Stimulated activated CD4-positive, alpha-beta T cell treated with anti-CD3 and anti-CD28 coated beads, Interleukin-1b, Interleukin-23, amount 100 ng/mL, for 48 hours (primary cell): ENCODE measurements around the gene PPP1R13B.

Experiments
- DNase-seq: peaks from one replicate; pipeline ENCODE4 v3.0.0-alpha.2; 2020

Gene PPP1R13B

DNA sequence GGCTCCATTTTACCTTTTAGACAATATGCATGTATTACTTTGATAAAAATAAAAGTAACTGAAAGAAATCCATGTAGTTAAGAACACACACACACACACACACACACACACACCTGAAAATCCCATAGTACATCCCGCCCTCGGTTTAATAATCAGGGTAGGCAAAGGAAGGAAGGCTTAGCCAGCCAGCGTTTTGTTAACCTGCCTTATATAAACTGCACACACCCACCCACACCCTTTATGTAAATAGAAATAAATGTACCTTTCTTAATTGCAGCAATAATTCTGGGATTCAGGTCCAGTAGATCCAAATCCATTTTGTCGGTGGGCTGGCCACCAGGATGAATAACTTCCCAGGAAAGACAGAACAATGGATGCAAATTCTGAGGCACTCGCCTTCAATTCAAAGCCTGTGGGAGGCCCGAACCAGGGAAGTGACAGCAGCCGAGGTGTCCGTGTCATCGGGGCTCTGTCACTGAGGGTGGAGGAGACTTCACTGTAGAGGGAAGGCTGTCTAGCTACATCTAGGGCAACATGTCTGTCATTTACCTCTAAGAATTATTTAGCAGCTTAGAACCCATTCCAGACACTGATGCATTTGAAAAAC, 136.5 kb downstream of the PPP1R13B start:
- DNase-seq = no peak

DNA sequence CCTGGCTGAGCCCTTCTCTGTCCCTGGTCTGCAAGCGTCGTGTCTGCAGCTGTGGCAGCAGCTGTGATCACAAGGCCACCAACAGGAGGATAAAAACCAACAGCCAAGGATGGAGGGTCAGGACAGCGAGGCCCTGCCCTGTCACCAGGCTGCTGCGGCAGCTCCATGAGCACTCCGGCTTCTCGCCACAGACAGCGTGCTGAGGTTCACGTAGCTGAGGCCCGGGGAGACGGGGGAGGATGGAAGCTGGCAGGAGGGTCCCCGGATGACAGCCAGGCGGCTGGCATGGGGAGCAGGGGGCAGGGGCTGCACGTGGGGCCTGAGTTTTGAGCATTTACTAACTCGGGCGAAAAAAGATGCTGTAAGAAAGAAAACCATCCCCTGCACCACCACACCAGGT, 137.6 kb downstream of the PPP1R13B start:
- DNase-seq = no peak

DNA sequence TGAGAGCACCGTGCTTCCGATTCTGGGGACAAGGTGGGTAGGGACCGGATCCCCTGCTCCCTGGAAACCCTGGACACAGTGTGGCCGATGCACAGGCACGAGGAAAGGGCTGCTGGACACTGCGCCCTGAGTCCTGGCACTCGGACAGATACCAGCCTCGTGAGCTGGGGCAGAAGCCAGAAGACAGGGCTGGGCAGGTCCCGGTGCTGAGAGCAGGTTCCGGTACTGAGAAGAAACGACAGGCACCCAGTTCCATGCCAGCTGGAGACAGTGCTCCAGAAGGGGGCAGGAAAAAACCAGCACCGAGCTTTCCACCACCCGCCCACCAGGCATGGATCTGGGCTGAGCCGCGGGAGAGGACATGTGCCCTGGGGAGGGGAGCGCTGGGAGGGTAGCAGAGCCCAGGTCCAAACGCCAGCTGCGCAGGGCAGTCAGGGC, 138.6 kb downstream of the PPP1R13B start:
- DNase-seq = no peak

DNA sequence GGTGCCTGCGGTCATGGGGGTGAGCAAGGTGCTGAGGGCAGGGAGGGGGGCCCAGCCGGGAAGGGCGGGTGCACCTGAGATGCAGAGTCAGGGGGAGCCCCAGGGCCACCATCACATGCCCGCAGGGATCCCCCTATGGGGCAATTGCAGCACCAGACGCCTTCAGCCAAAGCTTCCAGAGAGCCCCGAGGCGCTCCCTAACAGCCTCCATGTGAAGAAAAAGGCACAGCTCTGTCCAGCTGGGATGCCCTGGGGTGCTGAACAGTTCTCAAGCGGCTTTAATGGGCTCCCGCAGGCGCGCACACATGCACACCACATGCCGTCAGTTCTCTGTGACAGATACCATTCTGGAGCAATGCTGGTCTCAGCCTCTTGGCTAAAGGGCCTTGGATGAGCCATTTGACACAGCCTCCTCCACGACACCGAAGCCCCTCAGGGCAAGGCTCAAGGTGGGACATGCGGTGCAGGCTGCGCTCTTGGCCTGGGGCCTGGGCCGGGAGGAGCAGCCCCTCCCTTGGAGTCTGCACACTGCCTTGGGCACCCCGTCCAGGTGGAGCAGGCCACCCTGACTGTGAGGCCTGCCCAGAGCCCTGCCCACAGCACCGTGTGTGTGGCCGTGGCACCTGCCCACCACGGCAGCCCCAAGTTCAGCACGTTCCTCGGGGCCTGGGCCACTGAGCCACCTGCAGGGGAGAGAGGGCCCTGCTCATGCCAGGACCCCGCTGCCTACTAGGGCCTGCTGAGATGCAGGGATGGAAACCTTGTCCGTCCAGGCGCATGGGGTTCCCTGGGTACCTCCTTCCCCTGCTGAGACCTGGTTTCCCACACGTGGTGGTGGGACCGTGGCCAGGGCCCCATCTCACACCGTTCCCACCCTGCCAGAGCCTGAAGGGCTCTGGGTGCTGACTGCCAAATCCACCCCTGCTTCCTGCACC, 139.8 kb downstream of the PPP1R13B start:
- DNase-seq = no peak

DNA sequence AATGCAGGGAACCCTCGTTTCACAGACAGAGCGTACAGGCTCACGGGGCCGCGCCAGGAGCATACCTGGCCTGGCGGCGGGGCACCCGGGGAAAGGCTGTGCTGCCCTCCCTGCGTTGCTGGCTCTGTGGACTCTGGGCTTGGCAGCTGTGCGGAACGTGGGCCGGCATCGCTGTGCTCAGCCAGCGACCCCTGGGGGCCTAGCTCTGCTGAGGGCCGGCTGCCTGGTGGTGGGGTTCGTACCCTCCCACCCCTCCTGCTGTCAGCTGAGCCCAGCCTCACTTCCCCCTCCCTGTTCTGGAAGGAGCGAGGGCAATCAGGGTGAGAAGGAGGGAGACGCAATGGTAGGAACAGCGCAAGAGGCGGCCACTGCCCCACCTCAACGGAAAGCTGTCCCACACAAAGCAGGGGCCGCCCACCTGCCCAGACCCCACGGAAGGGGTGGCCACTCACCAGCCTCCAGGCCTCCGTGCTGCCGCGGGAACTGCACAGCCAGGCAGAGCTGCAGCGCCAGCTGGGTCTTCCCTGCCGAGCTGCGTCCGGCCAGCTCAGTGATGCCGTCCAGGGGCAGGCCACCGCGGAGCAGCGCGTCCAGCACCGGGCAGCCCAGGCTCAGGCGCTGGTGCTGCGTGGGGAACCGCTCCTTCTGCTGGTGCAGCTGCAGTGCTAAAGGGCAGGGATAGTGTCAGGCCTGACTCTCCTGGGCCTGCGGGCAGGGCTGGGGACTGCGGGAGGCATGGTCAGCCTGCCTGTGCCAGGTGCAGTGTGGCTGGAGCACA, 140.6 kb downstream of the PPP1R13B start:
- no peak for DNase-seq

DNA sequence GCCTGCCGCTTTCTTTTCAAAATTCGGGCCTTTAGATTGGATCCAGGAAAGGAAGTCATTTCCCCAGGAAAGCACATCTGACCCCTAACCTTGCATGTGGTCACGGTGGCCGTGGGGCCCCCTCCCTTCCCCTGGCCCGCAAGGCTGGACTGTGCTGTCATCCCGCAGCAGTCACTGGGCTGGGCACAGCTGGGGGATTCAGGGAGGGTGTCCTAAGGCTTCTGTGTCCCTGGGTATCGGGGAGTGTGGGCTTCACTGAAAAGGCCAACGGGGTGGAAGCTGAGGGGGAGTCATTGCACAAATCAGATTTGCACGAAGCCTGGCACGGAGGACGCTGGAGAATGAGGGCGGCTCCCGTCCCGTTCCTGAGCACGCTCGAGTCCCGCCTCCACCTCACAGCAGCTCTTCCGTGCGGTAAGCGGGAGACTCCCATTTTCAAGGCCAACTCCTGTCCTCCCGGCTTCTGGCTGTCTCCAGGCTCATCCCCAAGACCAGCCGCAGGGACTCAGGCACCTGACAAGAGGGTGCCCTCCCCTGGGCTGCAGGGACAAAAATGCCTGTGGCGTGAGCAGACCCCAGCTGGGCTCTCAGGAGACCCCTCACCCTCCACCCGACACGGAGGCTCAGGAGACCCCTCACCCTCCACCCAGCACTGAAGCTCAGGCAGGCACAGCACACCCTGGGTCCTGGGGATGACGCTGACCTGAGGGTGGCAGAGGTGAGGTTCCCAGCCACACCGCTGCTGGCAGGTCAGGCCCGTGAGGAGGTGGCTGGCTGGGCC, 141.7 kb downstream of the PPP1R13B start:
- no peak for DNase-seq

DNA sequence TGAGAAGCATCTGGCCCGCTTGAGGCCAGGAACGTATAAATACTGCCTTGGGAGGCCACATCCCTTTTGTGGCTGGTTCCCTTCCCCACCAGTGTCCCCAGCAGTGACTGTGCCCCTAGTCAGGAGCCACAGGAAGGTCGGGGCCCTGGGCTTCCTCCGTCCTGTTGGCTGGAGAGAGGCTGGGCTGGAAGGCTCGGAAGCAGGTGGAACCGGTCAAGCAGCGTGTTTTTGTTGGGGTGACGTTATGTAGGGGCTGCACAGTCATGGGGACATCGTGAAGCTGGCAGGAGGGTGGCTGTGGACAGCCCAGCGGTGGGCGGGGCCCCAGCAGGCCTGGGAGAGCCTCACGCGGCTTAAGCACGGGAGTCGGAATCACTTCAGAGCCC, 142.3 kb downstream of the PPP1R13B start:
- DNase-seq = no peak

DNA sequence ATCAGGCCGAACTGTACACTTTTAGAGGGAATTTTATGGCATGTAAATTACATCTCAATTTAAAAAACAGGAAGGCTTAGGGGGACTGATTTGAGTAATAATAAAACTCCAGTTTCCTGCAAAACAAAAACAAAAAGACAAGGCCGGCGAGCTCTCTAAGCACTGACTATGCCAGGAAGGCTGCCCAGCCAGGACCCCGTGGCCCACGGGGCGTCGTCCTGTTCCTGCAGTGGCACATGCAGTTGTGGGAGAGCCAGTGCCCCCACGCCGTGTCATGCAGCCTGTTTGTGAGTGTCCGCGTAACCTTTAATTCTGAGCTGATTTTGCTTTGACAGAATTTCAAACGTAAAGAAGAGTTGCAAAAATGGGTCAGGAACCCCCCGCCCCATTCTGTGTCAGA, 142.7 kb downstream of the PPP1R13B start:
- no peak for DNase-seq

DNA sequence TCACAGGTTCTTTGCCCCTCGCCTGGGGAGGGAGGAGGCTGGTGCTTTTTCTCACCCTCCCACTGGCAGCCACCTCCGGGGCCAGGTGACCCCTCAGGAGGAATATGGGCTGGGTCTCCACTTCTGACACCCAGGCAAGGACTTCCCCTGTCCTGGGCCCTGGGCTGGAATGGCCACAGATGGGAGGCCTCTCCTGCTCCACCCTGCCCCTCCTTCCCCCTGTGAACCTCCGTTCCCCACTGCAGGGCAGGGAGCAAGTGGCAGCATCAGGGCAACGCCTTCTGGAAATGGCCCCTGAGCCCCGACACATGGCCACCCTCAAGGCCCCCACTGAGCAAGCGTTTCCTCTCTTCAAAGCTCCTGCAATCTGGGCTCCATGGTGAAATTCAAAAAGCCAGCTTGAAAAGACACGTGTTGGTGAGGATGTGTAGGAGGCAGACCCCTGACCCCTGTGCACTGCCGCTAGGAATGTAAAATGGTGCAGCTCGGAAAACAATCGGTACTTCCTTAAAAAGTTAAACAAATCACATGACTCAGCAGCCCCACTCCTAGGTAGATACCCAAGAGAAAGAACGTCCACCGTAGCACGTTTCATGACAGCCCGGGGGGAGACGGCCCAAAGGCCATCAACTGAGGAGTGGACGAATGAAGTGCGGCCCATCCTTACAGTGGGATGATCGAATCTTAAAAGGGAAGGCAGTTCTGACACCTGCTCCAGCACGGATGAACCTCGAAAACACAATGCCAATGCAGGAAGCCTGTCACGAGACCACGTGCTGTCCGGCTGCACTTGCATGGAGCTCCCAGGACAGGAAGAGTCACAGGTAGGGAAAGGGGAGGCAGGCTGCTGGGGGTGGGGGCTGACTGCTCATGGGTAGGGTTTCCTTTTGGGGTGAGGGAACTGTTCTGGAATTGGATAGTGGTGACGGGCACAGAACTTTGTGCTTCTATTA, 143.7 kb downstream of the PPP1R13B start:
- no peak for DNase-seq

DNA sequence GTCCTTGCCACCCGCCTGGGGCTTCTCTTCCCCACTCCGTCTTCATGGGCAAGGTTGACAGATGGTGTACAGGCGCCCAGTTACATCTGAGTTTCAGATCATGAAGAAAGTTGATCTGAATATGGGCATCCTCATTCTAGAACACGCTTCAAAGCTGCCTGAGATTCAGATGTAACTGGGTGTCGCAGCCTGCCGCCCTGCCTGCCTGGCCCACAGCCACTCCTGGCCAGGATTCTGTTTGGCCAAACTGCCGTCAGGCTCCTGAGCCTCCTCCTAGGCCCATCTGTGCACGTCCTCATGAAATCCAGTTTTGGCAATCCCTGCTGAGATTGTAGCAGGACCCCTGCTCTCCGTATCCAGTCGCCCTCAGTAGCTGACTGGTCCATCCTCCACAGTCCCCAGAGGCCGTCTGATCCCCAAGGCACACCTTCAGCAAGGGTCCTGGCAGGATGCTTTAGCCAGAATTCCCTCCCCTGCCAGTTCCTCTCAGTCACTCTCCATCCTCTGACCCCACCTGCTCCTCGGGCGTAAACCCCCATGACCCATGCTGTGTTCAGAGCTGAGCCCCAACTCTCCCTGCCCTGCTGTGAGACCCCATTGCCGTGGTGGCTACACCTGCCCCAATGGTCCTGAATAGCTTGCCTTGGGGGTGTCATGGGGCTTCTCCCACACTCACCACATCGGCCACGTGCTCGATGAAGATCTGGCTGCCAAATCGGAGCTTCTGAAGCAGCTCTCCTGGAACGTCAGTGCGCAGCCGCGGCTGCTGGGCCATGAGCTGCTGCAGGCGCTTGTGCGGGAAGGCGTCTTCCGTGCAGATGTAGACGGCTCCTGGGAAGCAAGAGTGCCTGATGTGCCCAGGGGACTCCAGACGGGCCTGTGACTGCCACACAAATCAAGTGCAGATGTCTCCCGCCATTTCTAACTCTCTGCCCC, 144.6 kb downstream of the PPP1R13B start:
- no peak for DNase-seq

DNA sequence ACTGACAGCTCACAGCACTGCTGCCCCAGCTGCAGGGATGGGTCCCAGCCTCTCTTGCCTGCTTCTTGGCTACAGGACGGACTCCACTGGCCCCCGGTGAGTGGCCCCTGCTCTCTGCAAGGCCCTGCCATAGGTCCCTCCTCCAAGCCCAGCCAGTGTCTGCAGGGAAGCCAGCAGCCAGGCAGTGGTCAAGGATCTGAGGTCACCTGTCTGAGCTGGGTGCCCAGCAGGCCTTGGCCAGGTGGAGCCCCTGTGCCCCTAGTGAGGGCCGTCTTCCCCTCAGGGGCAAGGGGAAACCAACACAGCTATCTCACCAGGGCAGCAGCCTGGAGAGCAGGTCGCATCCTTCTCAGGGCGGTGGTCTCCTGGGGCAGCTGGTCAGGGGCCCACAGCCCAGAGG, 145.3 kb downstream of the PPP1R13B start:
- no peak for DNase-seq

DNA sequence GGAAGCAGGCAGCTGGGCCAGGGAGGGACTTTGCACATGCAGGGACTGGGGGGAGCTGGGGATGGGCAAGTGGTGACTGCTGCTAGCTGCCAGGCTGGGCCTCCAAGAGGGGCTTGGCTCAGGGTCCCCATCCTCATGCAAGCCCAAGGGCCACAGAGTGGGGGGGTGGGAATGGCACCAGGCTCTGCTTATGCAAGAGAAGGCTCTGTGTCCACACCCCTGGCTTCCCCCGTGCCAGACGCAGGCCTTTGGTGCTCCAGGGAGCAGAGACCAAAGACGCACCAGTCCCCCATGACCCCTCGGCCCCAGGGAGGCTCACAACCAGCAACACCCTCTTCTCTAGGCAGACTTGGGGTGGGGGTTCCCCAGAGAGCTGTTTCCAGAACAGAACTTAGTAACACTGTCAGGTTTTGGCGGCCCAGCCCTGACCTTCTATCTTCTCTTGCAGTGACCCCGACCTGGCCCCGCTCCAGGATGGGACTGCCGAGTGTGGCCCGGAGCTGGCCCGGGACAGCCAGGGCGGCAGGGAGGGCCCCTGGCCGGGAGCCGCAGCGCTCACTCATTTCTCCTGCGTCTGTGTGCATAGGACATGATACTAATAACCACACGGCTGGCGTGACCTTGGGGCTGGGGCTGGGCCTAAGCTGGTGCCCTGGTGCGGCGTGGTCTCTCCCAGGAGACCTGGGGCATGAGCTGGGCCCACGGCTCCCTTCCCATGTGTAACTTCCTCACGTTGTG, 146.5 kb downstream of the PPP1R13B start:
- DNase-seq = no peak

DNA sequence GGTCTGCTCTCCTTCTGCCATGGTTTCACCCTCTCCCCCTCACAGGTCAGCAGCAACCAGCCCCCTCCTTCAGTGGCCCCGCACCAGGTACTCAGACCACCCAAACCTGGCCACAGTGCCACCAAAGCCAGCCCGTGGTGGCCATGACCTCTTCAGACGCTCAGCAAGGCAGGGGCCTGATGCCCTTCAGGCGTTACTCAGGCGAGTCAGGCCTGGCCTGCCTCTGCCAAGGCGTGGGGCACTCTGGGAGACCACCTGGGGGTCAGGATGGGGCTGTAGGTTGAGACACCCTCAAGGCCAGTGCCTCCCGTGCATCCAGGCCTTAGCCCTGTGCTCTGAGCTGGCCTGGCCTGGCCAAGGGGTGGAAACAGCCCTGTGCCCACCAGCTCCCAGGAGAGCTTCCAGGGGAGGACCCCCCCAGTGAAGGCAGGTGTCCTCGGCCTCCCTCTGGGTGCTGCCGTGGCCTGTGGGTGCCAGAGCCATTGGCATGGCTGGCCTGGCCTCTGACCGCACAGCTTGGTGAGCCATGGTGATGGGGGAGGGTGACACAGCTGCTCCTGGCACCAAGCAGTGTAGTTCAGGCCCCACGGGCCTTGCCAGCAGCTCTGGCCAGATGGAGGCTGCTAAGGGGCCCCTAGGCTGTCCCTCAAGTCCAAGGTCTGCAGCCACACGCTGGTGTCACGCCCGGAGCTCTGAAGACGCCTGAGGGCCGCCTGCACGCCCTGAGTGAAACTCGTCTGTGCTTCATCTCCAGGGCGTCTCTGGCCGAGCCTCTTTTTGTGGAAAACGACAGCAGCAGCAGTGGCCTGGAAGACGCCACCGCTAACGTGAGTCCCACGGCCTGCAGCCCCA, 147.2 kb downstream of the PPP1R13B start:
- DNase-seq = no peak

DNA sequence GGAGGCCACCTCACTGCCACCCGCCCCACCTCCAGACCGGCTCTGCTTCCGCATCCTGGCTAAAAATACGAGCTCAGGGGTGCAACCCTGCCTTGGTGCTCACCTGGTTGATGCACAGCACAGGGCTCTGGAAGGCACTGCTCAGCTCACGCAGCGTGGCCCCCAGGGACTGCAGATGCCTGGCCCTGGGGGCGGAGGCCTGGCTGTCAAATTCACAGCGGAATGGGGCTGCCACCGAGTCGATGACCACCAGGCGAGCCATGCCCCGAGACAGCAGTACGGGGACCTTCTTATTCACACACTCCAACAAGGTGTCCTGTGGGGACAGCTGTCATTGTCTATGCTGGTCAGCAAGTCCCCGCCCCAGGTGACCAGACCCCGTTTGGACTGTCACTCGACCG, 148.1 kb downstream of the PPP1R13B start:
- DNase-seq = no peak

DNA sequence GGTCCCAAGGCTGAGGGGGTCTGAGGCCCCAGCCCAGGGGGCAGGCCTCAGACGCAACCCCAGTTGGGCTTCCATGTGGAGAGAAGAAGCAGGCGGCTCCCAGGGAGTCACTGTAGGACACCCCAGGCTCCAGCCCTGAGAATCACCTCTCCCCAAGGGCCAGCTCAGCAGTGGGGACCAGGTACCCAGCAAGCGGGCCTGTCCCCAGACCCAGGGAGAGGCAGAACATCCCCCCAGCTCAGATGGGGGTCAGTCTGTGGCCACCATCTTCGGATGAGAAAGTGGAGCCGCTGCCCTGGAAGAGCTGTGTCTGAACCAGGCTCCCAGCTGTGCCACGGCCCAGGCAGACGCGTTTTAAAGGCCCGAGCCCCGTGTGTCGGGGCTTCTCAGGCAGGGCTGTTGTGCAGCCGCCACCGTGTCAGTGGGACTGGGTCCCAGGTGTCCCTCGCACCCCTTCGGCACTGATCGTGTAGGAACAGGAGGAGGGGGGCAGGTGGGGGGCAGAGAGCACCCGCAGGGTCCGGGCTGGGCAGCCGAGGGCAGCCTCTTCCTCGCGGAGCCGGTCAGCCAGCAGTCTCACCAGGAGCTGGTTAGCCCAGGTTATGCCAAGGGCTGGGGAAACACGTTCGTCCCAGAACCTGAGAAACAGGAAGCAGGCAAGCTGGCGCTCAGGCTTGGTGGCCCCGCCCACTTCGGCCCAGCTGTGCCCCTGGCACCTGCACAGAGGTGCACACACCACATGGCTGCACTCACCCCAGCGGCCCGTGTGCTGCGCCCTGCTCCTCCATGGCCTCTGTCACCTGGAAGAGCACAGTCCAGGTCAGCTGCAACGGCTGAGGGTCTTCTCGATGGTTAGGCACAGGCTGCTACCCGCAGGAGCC, 148.8 kb downstream of the PPP1R13B start:
- DNase-seq = no peak

DNA sequence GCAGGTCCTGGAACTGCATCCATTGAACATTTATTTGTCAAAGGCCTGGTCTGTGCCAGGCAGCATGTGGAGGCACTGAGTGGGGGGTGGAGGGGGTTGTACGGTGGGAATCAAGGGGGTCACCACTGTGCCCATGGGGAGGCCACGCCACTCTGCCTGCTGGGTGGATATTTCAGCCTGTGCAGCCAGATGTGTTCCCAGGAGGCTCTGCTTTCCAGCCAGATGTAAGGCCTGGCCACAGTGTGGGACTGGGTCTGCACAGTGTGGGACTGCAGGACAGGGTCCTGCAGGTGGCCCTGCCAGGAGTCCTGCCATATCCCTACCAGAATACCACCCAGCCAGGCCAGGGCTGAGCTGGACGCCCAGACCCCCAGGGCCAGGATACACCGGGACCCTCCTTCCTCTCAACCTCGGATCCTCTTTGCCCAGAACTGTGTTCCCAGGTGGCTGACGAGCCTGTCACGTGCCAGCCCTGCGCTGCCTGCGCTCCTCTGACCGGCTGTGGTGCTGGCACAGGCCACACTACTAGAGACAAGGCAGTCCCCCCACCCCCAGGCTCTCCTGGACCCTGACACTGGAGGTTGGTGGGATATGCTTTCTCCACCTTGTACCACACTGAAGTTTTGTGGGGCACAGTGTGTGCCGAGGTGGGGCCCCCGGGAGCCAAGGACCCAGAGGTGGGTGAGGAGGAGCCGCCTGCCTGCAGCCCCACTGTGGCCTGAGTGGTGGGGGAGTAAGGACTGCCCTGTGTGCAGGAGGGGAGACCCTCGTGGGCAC, 149.6 kb downstream of the PPP1R13B start:
- DNase-seq = no peak

DNA sequence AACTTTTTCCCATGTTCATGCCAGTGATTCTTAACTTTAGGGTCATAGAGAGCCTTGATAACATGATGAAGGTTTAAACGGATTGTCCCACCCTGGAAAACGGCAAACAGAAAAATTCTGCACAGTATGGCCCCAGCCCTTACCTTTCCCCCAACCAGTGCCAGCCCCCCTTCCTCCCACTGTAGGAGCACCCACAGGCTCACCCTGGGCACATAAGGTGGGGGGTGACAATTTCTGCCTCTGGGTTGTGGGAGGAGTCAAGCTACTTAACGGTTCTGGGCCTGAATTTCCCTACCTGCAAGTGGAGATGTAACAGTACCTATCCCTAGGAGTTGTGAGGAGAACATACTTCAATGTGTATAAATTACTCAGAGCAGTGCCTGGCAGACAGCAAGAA, 150.2 kb downstream of the PPP1R13B start:
- no peak for DNase-seq
